ENCODE measurements around the gene FAM174A.

FAM174A gene

GRCh38 chr5:100535060-100536005, at the start of gene FAM174A:
FAM174A (plus strand) TSS chr5:100535374; CDS start chr5:100535531, 157 bp downstream.
- peak; percentile 68 to 96 (median 92) for DNase-seq

GRCh38 chr5:100493996-100494395, 41.2 kb upstream of the FAM174A start:
- DNase-seq: no peak

GRCh38 chr5:100496296-100496695, 38.9 kb upstream of the FAM174A start:
- DNase-seq: no peak

GRCh38 chr5:100502684-100503083, 32.5 kb upstream of the FAM174A start:
- no peak for DNase-seq

GRCh38 chr5:100505984-100506670, 29.0 kb upstream of the FAM174A start:
- no peak for DNase-seq

GRCh38 chr5:100516285-100516684, 18.9 kb upstream of the FAM174A start:
- DNase-seq: no peak

GRCh38 chr5:100517301-100517974, 17.7 kb upstream of the FAM174A start:
- DNase-seq: no peak

GRCh38 chr5:100518377-100518776, 16.8 kb upstream of the FAM174A start:
- DNase-seq: no peak

GRCh38 chr5:100519075-100519474, 16.1 kb upstream of the FAM174A start:
- DNase-seq: no peak

GRCh38 chr5:100520348-100520747, 14.8 kb upstream of the FAM174A start:
- DNase-seq: no peak

GRCh38 chr5:100537946-100538345, 2.8 kb downstream of the FAM174A start:
- DNase-seq: no peak

- no peak for DNase-seq
Measured at GRCh38 chr5:100539519-100539918, 4.3 kb downstream of the FAM174A start.

- DNase-seq: no peak
Measured at GRCh38 chr5:100542086-100542485, 6.9 kb downstream of the FAM174A start.

GRCh38 chr5:100546001-100546400, 10.8 kb downstream of the FAM174A start:
- DNase-seq: peak in 1 of 14 donors; percentile 8

- DNase-seq: no peak
Measured at GRCh38 chr5:100550531-100551051, 15.4 kb downstream of the FAM174A start.

GRCh38 chr5:100551183-100551582, 16.0 kb downstream of the FAM174A start:
- DNase-seq: no peak

GRCh38 chr5:100553209-100553608, 18.0 kb downstream of the FAM174A start:
- DNase-seq: no peak

- DNase-seq: no peak
Measured at GRCh38 chr5:100560860-100561259, 25.7 kb downstream of the FAM174A start.

- no peak for DNase-seq
Measured at GRCh38 chr5:100562821-100563220, 27.6 kb downstream of the FAM174A start.

GRCh38 chr5:100566382-100567141, 31.4 kb downstream of the FAM174A start:
- DNase-seq: no peak

- DNase-seq: no peak
Measured at GRCh38 chr5:100574716-100575115, 39.5 kb downstream of the FAM174A start.

GRCh38 chr5:100575815-100576214, 40.6 kb downstream of the FAM174A start:
- DNase-seq: no peak

All from C1 segment of cervical spinal cord (tissue), 14 donors.